Measurements from ENCODE around the gene GDF10.
A peak's percentile ranks its signal among the peaks of the same experiment; 100 is the strongest.

Gene GDF10

GRCh38 chr10:47311193-47311931 lies 11.4 kb downstream of the GDF10 start:
- Histone ChIP-seq H3K9me2 (replicated peaks; ENCODE audit: insufficient read depth, low read length) (no peaks in the 10 kb centered on the region), H4K20me1 (ENCODE audit: insufficient read depth, low read length) (no peaks in the 10 kb centered on the region), H3K4me2 (ENCODE audit: low read depth, low read length) (no peak overlapping the region), H3K9me3 (replicated peaks; ENCODE audit: insufficient read depth, low read length) (no peaks in the 10 kb centered on the region), H3K4me1 (ENCODE audit: low read length) (no peaks in the 10 kb centered on the region), H3F3A (ENCODE audit: insufficient read depth, low read length) (no peaks in the 10 kb centered on the region), H3K9ac (ENCODE audit: low read length) (no peak overlapping the region), H3K79me2 (ENCODE audit: low read length) (no peaks in the 10 kb centered on the region), H3K27ac (ENCODE audit: low read length) (no peak overlapping the region), H2AFZ (ENCODE audit: low read length) (no peak overlapping the region), H3K4me3 (ENCODE audit: low read length) (no peak overlapping the region), H3K27me3 (replicated peaks; ENCODE audit: insufficient read depth, low read length) (peaks cover 43% of the 10 kb centered on the region), H3K36me3 (replicated peaks; ENCODE audit: insufficient read depth, low read length) (no peaks in the 10 kb centered on the region)
- DNase-seq, result no peak
- TF ChIP-seq EZH2phosphoT487 (IDR thresholded peaks at IDR 0.05; ENCODE audit: low read length), result no peak
- TF ChIP-seq CTCF (IDR thresholded peaks at IDR 0.05; ENCODE audit: low read length), result no peak
- TF ChIP-seq EZH2 (optimal IDR thresholded peaks at IDR 0.05; ENCODE audit: low read depth, low read length), result no peak

DNA sequence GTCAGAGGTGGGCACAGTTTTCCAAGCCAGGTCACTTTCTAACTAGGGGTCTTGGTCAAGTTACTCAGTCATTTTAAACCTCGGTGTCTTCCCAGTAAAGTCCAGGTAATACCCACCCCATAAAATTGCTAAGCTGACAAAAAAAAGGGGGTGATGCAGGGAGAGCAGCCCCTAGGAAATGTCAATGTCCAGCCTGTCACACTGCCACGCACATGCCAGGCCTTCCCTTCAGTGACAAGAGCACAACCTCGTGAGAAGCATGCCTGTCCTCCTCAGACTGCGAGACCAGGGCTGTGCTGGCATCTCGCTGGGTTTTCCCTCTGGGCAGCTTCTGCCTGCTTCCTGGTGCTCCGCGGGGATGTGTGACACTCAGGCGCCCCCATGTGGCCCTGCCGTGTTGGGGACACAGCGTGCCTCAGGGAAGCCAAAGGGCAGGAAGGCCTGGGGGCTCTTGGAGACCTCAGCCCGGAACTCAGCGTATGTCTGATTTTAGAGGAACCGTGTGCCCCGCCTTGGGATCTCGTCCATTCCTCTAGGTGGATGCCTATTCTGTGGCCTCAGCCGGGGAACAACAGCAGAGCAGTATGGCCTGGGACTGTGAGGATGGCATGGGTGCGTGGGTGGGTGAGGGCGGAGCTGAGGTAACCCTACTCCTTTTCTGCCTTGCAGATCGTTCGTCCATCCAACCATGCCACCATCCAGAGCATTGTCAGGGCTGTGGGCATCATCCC lies 12.1 kb downstream of the GDF10 start:
- DNase-seq, result peak; percentile 73
- Histone ChIP-seq H3F3A (ENCODE audit: insufficient read depth, low read length) (no peaks in the 10 kb centered on the region), H3K9me2 (replicated peaks; ENCODE audit: insufficient read depth, low read length) (no peaks in the 10 kb centered on the region), H3K4me3 (ENCODE audit: low read length) (no peak overlapping the region), H3K9me3 (replicated peaks; ENCODE audit: insufficient read depth, low read length) (no peaks in the 10 kb centered on the region), H3K4me1 (ENCODE audit: low read length) (no peaks in the 10 kb centered on the region), H3K79me2 (ENCODE audit: low read length) (no peaks in the 10 kb centered on the region), H3K36me3 (replicated peaks; ENCODE audit: insufficient read depth, low read length) (no peaks in the 10 kb centered on the region), H3K4me2 (ENCODE audit: low read depth, low read length) (no peak overlapping the region), H3K27me3 (replicated peaks; ENCODE audit: insufficient read depth, low read length) (peaks cover 41% of the 10 kb centered on the region), H3K27ac (ENCODE audit: low read length) (no peak overlapping the region), H4K20me1 (ENCODE audit: insufficient read depth, low read length) (no peaks in the 10 kb centered on the region), H2AFZ (ENCODE audit: low read length) (no peak overlapping the region), H3K9ac (ENCODE audit: low read length) (no peak overlapping the region)
- TF ChIP-seq EZH2 (optimal IDR thresholded peaks at IDR 0.05; ENCODE audit: low read depth, low read length) (no peak), CTCF (IDR thresholded peaks at IDR 0.05; ENCODE audit: low read length) (peak; percentile 91)

DNA sequence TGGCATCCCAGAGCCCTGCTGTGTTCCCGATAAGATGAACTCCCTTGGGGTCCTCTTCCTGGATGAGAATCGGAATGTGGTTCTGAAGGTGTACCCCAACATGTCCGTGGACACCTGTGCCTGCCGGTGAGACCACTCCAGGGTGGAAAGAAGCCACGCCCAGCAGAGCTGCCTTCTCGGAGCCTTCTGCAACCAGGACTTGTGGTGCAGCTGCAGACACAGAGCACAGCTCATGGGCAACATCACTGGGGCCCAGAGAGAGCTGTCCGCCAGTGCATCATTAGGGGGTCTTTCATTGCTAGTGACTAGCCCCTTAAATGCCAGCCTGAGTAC lies 12.6 kb downstream of the GDF10 start:
- H3K9ac ChIP-seq (ENCODE audit: low read length), result no peak overlapping the region

More for the DNA sequence above, 12.6 kb downstream of the GDF10 start:
- TF ChIP-seq EZH2 (optimal IDR thresholded peaks at IDR 0.05; ENCODE audit: low read depth, low read length) (no peak), EZH2phosphoT487 (IDR thresholded peaks at IDR 0.05; ENCODE audit: low read length) (no peak), CTCF (IDR thresholded peaks at IDR 0.05; ENCODE audit: low read length) (no peak)
- Histone ChIP-seq H2AFZ (ENCODE audit: low read length) (no peak overlapping the region), H3K36me3 (replicated peaks; ENCODE audit: insufficient read depth, low read length) (no peaks in the 10 kb centered on the region), H3K27me3 (replicated peaks; ENCODE audit: insufficient read depth, low read length) (peaks cover 37% of the 10 kb centered on the region), H3K4me3 (ENCODE audit: low read length) (no peak overlapping the region), H3K27ac (ENCODE audit: low read length) (no peak overlapping the region), H4K20me1 (ENCODE audit: insufficient read depth, low read length) (no peaks in the 10 kb centered on the region), H3K4me1 (ENCODE audit: low read length) (no peaks in the 10 kb centered on the region), H3K9me3 (replicated peaks; ENCODE audit: insufficient read depth, low read length) (no peaks in the 10 kb centered on the region), H3K4me2 (ENCODE audit: low read depth, low read length) (no peak overlapping the region), H3K9me2 (replicated peaks; ENCODE audit: insufficient read depth, low read length) (no peaks in the 10 kb centered on the region), H3K79me2 (ENCODE audit: low read length) (no peaks in the 10 kb centered on the region), H3F3A (ENCODE audit: insufficient read depth, low read length) (no peaks in the 10 kb centered on the region)
- DNase-seq, result no peak
